Measurements from ENCODE around the gene GNA12. TPM values are rescaled to one million over a fixed set of nuclear protein-coding genes. Genes with fewer than 3 reads are reported as not detected.
A peak's percentile ranks its signal among the peaks of the same experiment; 100 is the strongest.

The GNA12 gene
- total and polyA plus RNA-seq, 10 of the 15 experiments (the other 5 are each of a cell fraction or from before 2014, with no cell fraction given) = 1.9 to 51.8 (median 12.6) TPM

- FAIRE-seq = no peak
- RAD21 ChIA-PET (ENCODE audit: unreplicated experiment) = interaction anchor here (1.1 to 2.1 kb wide), 4 partner anchors 21 to 133 kb away, joined by 3 to 8 read pairs (median 4); no protein-coding TSS in a partner anchor
Measured at GRCh38 chr7:2843191-2843685, 870 bp downstream of the GNA12 start.

More at GRCh38 chr7:2843191-2843685, 870 bp downstream of the GNA12 start:
- TF ChIP-seq MLLT1 (IDR thresholded peaks at IDR 0.05) (peak; percentile 83), PAX8 (IDR thresholded peaks at IDR 0.05) (no peak)
- ChIA-PET CTCF (interaction anchor here (0.6 to 2.1 kb wide), 2 partner anchors 15 to 130 kb away, joined by 3 to 4 read pairs; no protein-coding TSS in a partner anchor), POLR2A (interaction anchor here (0.6 to 1.4 kb wide), 5 partner anchors 15 to 68 kb away, joined by 3 to 4 read pairs (median 3); no protein-coding TSS in a partner anchor), SMC1A (ENCODE audit: uncharacterized antibody, unreplicated experiment) (interaction anchor here (0.7 to 3.3 kb wide), 4 partner anchors 8 to 144 kb away, joined by 3 to 12 read pairs (median 4); no protein-coding TSS in a partner anchor)
- DNase-seq (ENCODE audit: low read depth, low spot score) = no peak
- 39% methylated on average over 14 of the region's 15 CpGs for WGBS (ENCODE audit: insufficient coverage, insufficient replicate concordance, low lambda C conversion rate, missing lambda C conversion rate)
- Histone ChIP-seq H3K79me2 (ENCODE audit: control insufficient read depth, insufficient read depth, low read length) (peaks cover 5% of the 10 kb centered on the region), H3K27me3 (replicated peaks in 1 of 2; ENCODE audit: control insufficient read depth in 2 of 2, insufficient read depth in 2 of 2, low read length in 1 of 2) (no peaks in the 10 kb centered on the region), H3K4me1 (ENCODE audit: control insufficient read depth, insufficient read depth, low read length) (peaks cover 17% of the 10 kb centered on the region), H3K4me2 (ENCODE audit: control insufficient read depth, insufficient read depth) (peak overlapping the region; percentile 72), H3K9ac (ENCODE audit: control insufficient read depth, insufficient read depth, low read length) (peak overlapping the region; percentile 43; the same call in 1 of the 2 replicates), H4K20me1 (ENCODE audit: control insufficient read depth, insufficient read depth) (no peaks in the 10 kb centered on the region), H3K36me3 (ENCODE audit: control insufficient read depth in 2 of 2, insufficient read depth in 2 of 2, low read length in 1 of 2) (0 out of 4 replicates have a peak, but pooled peaks cover 0 to 4% of the 10 kb centered on the region in 2 experiments), H2AFZ (ENCODE audit: control insufficient read depth, low read depth, low read length) (no peak overlapping the region; the same call in 1 of the 2 replicates), H3K4me3 (peak overlapping the region; percentile 76), H3K9me3 (replicated peaks; ENCODE audit: control insufficient read depth, insufficient read depth, low read length) (no peaks in the 10 kb centered on the region), H3K27ac (ENCODE audit: control insufficient read depth, insufficient read depth) (no peak overlapping the region)
- intact Hi-C loops (cut with micrococcal nuclease; ENCODE audit: unreplicated experiment) = loop anchor here (5.0 kb wide), 1 partner anchor 131 kb away; no protein-coding TSS in a partner anchor
- BruUV-seq (replicated peaks) = no TSS peak
- no peak for ATAC-seq
- in situ Hi-C loops (cut with MboI) = no loop called here
